Keratinocyte (primary cell): ENCODE measurements around the gene HOXC11.

Experiments used
- CTCF ChIP-seq, 3 experiments: IDR thresholded peaks in 1 of 3; conservative IDR thresholded peaks in 1 of 3; optimal IDR thresholded peaks in 1 of 3; 2 replicates in 2 of 3; 3 replicates in 1 of 3; pipeline versions ENCODE3 to v1.5.1; 2011; ENCODE audit warnings: low read length in 3 of 3, mild to moderate bottlenecking in 3 of 3, moderate library complexity in 2 of 3, control low read depth in 1 of 3, inconsistent platforms in 1 of 3; ENCODE audit not compliant: insufficient read depth in 2 of 3; ENCODE audit errors: extremely low read depth in 1 of 3
- EZH2 ChIP-seq: IDR thresholded peaks from one replicate; pipeline ENCODE4 v1.6.1; 2012; ENCODE audit warnings: inconsistent platforms, mild to moderate bottlenecking, low read length, moderate library complexity

GRCh38 chr12:54019091-54019811, 46.3 kb downstream of the HOXC11 start:
- no peak for TF ChIP-seq EZH2
- no peak for TF ChIP-seq CTCF (optimal IDR thresholded peaks at IDR 0.05 in 1 of 3, IDR thresholded peaks at IDR 0.05 in 1 of 3, conservative IDR thresholded peaks at IDR 0.05 in 1 of 3; ENCODE audit: extremely low read depth in 1 of 3, insufficient read depth in 2 of 3, low read length in 3 of 3)
